Measurements from ENCODE around the gene MICU1. TPM values are rescaled to one million over a fixed set of nuclear protein-coding genes. Genes with fewer than 3 reads are reported as not detected.

Gene MICU1
- total and polyA plus RNA-seq, 2 donors (not counting 3 experiments of a cell fraction or from before 2014, with no cell fraction given): 27.5 to 48.0 TPM

GRCh38 chr10:72409167-72409566, 216.7 kb downstream of the MICU1 start:
- Histone ChIP-seq H3K4me1 (ENCODE audit: control insufficient read depth, extremely low read depth, insufficient read depth, low read length) (no peaks in the 10 kb centered on the region), H3K9me3 (replicated peaks; ENCODE audit: control insufficient read depth, insufficient read depth, low read length) (no peaks in the 10 kb centered on the region), H3K36me3 (ENCODE audit: control insufficient read depth in 2 of 2, extremely low read depth in 1 of 2, insufficient read depth in 2 of 2, low read length in 2 of 2) (no peaks in the 10 kb centered on the region), H3K79me2 (ENCODE audit: control insufficient read depth, insufficient read depth, low read length) (no peaks in the 10 kb centered on the region), H2AFZ (ENCODE audit: low read depth, low read length) (no peak overlapping the region), H3K9me1 (replicated peaks; ENCODE audit: control insufficient read depth, extremely low read depth, insufficient read depth, low read length) (no peaks in the 10 kb centered on the region), H3K27me3 (ENCODE audit: control insufficient read depth in 2 of 2, insufficient read depth in 2 of 2, low read length in 2 of 2) (no peaks in the 10 kb centered on the region), H3K27ac (ENCODE audit: insufficient read depth, low read depth, low read length) (no peak overlapping the region), H4K20me1 (replicated peaks; ENCODE audit: control insufficient read depth, extremely low read depth, insufficient read depth, low read length) (no peaks in the 10 kb centered on the region), H3K9ac (replicated peaks; ENCODE audit: extremely low read depth, insufficient read depth, low read length) (no peak overlapping the region), H3K4me3 (replicated peaks in 1 of 3; ENCODE audit: insufficient read depth in 1 of 3, low read depth in 1 of 3, low read length in 3 of 3) (no peak overlapping the region), H3K4me2 (ENCODE audit: insufficient read depth, low read length) (no peak overlapping the region)
- FAIRE-seq (no peak), DNase-seq (ENCODE audit: low read depth, low spot score) (no peak)
- ChIA-PET CTCF (interaction anchor here (1.2 to 1.5 kb wide), 2 partner anchors 8 to 13 kb away, joined by 3 read pairs; no protein-coding TSS in a partner anchor), POLR2A (no interaction called here)
- TF ChIP-seq MYC (IDR thresholded peaks at IDR 0.05; ENCODE audit: low read depth, low read length) (no peak), CTCF (IDR thresholded peaks at IDR 0.05; ENCODE audit: extremely low read depth in 1 of 2, insufficient read depth in 1 of 2, low read depth in 1 of 2, low read length in 2 of 2) (no peak), POLR2AphosphoS5 (IDR thresholded peaks at IDR 0.05; ENCODE audit: insufficient read depth, low read depth, low read length) (no peak), EZH2 (IDR thresholded peaks at IDR 0.05; ENCODE audit: borderline replicate concordance, low read depth, low read length, severe bottlenecking) (no peak), FOS (IDR thresholded peaks at IDR 0.05; ENCODE audit: borderline replicate concordance, insufficient read depth, low read length) (no peak), GATA2 (IDR thresholded peaks at IDR 0.05; ENCODE audit: insufficient read depth, insufficient read length, low read depth, low read length) (no peak), JUN (IDR thresholded peaks at IDR 0.05; ENCODE audit: borderline replicate concordance, insufficient read depth, insufficient read length, low read depth) (no peak), MAX (IDR thresholded peaks at IDR 0.05; ENCODE audit: insufficient read depth, insufficient read length) (no peak)
- dilution Hi-C loops (cut with MboI; ENCODE audit: extremely low pct_ligation_motif_present, low sequenced_read_pairs): no loop called here
- no TSS peak for BruUV-seq (replicated peaks)
- intact Hi-C loops (cut with micrococcal nuclease): no loop called here

All from endothelial cell of umbilical vein (primary cell).